OCI-LY7 (cell line): ENCODE data around the gene SPOCK1. TPM values are rescaled to one million over a fixed set of nuclear protein-coding genes. Genes with fewer than 3 reads are reported as not detected.

Experiments
- BruUV-seq: library from RNA; stranded (reverse); fragments of 400-500 nt; replicated peaks from 2 replicates; lab custom pipeline; 2021; lab: Mats Ljungman, UMichigan
- CTCF ChIA-PET: fragments of 300-600 bp; sonication (Branson Sonifier 250); formaldehyde crosslinking; loops from one replicate; lab custom pipeline; 2022; ENCODE audit warnings: antibody characterized with exemption; ENCODE audit not compliant: unreplicated experiment; lab: Charles Lee
- POLR2A ChIA-PET: fragments of 300-600 bp; sonication (Branson Sonifier 250); formaldehyde crosslinking; loops from one replicate; lab custom pipeline; 2022; ENCODE audit warnings: antibody characterized with exemption; lab: Charles Lee
- DNase-seq: peaks from one replicate; pipeline ENCODE4 v3.0.0-alpha.2; 2015; ENCODE audit warnings: low spot score
- H2AFZ ChIP-seq: fragments of 200-600 bp; sonication (generic), shearing (Covaris generic); 2 replicates; pipeline ENCODE4 v1.6.1; 2014; ENCODE audit warnings: mild to moderate bottlenecking, antibody characterized with exemption, low read length, moderate library complexity
- H3K27ac ChIP-seq: fragments of 200-600 bp; sonication (generic); 2 replicates; pipeline ENCODE4 v1.5.1; 2014; ENCODE audit warnings: mixed run types, low read depth, mild to moderate bottlenecking, moderate library complexity, low read length, inconsistent platforms; ENCODE audit not compliant: poor library complexity, severe bottlenecking
- H3K36me3 ChIP-seq: fragments of 200-600 bp; sonication (generic); 2 replicates; pipeline ENCODE4 v1.6.1; 2014; ENCODE audit warnings: mild to moderate bottlenecking, antibody characterized with exemption, low read length, moderate library complexity, mixed read lengths; ENCODE audit not compliant: insufficient read depth
- H3K4me1 ChIP-seq: fragments of 200-600 bp; sonication (generic); 2 replicates; pipeline ENCODE4 v1.5.1; 2014; ENCODE audit warnings: mild to moderate bottlenecking, low read length; ENCODE audit not compliant: insufficient read depth, poor library complexity, severe bottlenecking
- H3K4me2 ChIP-seq: fragments of 200-600 bp; sonication (generic); 2 replicates; pipeline ENCODE4 v1.6.1; 2014; ENCODE audit warnings: mild to moderate bottlenecking, low read length
- H3K4me3 ChIP-seq: fragments of 200-600 bp; sonication (generic); 2 replicates; pipeline ENCODE4 v1.5.1; 2014; ENCODE audit warnings: mild to moderate bottlenecking, low read depth, low read length; ENCODE audit not compliant: poor library complexity, severe bottlenecking
- H3K79me2 ChIP-seq: fragments of 200-600 bp; sonication (generic); 2 replicates; pipeline ENCODE4 v1.6.1; 2016; ENCODE audit warnings: low read depth, mild to moderate bottlenecking, low read length, moderate library complexity, mixed read lengths; ENCODE audit not compliant: insufficient read depth
- H3K9me2 ChIP-seq: fragments of 200-600 bp; sonication (generic); 2 replicates; pipeline ENCODE4 v1.6.1; 2016; ENCODE audit warnings: mild to moderate bottlenecking, low read length, mixed read lengths; ENCODE audit not compliant: insufficient read depth
- H3K9me3 ChIP-seq: fragments of 200-600 bp; sonication (generic); 2 replicates; pipeline ENCODE4 v1.6.1; 2014; ENCODE audit warnings: mild to moderate bottlenecking, mixed run types, low read length, mixed read lengths
- H4K20me1 ChIP-seq: fragments of 200-600 bp; sonication (generic); 2 replicates; pipeline ENCODE4 v1.6.1; 2014; ENCODE audit warnings: mild to moderate bottlenecking, antibody characterized with exemption, low read length, moderate library complexity, mixed read lengths; ENCODE audit not compliant: insufficient read depth
- CTCF ChIP-seq: fragments of 200-600 bp; sonication (generic); conservative IDR thresholded peaks from 2 replicates; pipeline ENCODE4 v1.5.1; 2014; ENCODE audit warnings: mild to moderate bottlenecking, antibody characterized with exemption, low read length, moderate library complexity, mixed read lengths
- EZH2phosphoT487 ChIP-seq: fragments of 200-600 bp; sonication (generic); IDR thresholded peaks from 2 replicates; pipeline ENCODE4 v1.6.1; 2018; ENCODE audit warnings: low read depth, borderline replicate concordance, mild to moderate bottlenecking, mixed run types, antibody characterized with exemption, low read length, moderate library complexity, mixed read lengths
- intact Hi-C: fragments of 100-400 bp; cut with micrococcal nuclease; formaldehyde crosslinking; loops from one replicate; pipeline ENCODE4 v1.10.0; 2022; ENCODE audit not compliant: unreplicated experiment
- total RNA-seq, 2 experiments: library from RNA; depleted of rRNA in 1 of 2; stranded (reverse); fragments of >200 nt in 1 of 2; shearing (Covaris generic) in 1 of 2; gene quantifications; 2 replicates each; pipeline ENCODE4 v1.2.3, GENCODE V29; 2014 to 2022

Gene SPOCK1
- total RNA-seq, 2 experiments from 2014 or later: 0.29 to 1.5 TPM

DNA sequence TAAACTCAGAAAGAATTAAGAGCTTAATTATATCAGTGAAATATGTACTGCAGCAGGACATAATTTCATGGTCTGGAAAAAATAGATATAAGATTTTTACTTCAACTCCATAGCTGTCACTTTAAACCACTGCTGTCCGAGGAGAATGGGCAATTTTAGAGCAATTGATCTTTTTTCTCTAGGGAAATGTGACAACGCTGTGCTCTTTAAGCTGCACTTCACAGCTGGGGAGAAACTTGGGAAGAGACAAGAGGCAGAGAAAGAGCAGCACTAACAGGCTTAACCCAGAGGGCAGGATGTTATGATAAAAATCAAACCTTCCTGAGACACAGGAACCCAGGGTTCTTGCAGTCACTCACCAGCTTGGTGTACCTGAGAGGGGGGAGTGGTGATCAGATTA, 92.0 kb downstream of the SPOCK1 start:
- Histone ChIP-seq H3K4me2 (no peak overlapping the region), H4K20me1 (no peaks in the 10 kb centered on the region), H2AFZ (no peak overlapping the region), H3K9me2 (no peaks in the 10 kb centered on the region), H3K9me3 (no peaks in the 10 kb centered on the region), H3K4me1 (no peaks in the 10 kb centered on the region), H3K27ac (no peak overlapping the region), H3K79me2 (no peaks in the 10 kb centered on the region), H3K4me3 (no peak overlapping the region), H3K36me3 (no peaks in the 10 kb centered on the region)
- CTCF ChIA-PET: no interaction called here
- POLR2A ChIA-PET: no interaction called here
- DNase-seq: no peak
- intact Hi-C loops: no loop called here
- BruUV-seq: no TSS peak
- no peak for TF ChIP-seq EZH2phosphoT487
- no peak for TF ChIP-seq CTCF

DNA sequence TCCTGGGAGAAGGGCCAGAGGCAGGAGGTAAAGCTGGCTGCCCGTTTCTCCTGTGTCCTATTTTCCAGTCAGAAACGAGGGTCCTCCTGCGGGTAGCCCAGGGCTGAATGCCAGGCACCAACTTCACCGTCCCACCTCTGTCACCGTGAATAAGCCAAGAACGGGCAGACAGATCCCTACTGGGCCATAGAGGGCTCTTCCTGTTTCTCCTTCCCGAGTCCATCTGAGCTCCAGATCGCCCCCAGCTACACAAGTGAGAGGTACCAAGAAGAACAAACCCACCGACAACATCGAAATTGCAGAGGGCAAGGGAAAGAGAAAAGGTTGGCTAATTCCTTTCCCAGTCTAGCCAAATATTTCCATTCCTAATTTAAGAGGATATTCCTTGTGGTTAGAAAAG, 93.7 kb downstream of the SPOCK1 start:
- CTCF ChIA-PET: no interaction called here

More for the DNA sequence above, 93.7 kb downstream of the SPOCK1 start:
- POLR2A ChIA-PET: no interaction called here
- intact Hi-C loops: no loop called here
- Histone ChIP-seq H2AFZ (no peak overlapping the region), H4K20me1 (no peaks in the 10 kb centered on the region), H3K9me3 (no peaks in the 10 kb centered on the region), H3K4me3 (no peak overlapping the region), H3K79me2 (no peaks in the 10 kb centered on the region), H3K4me1 (no peaks in the 10 kb centered on the region), H3K36me3 (no peaks in the 10 kb centered on the region), H3K9me2 (no peaks in the 10 kb centered on the region), H3K4me2 (no peak overlapping the region), H3K27ac (no peak overlapping the region)
- no TSS peak for BruUV-seq
- no peak for DNase-seq
- TF ChIP-seq EZH2phosphoT487: no peak
- TF ChIP-seq CTCF: no peak
